ENCODE results near the gene HGS. TPM values are rescaled to one million over a fixed set of nuclear protein-coding genes. Genes with fewer than 3 reads are reported as not detected.

The HGS gene
- total and polyA plus RNA-seq, 12 donors, result 33.1 to 102 (median 39.3) TPM

DNA sequence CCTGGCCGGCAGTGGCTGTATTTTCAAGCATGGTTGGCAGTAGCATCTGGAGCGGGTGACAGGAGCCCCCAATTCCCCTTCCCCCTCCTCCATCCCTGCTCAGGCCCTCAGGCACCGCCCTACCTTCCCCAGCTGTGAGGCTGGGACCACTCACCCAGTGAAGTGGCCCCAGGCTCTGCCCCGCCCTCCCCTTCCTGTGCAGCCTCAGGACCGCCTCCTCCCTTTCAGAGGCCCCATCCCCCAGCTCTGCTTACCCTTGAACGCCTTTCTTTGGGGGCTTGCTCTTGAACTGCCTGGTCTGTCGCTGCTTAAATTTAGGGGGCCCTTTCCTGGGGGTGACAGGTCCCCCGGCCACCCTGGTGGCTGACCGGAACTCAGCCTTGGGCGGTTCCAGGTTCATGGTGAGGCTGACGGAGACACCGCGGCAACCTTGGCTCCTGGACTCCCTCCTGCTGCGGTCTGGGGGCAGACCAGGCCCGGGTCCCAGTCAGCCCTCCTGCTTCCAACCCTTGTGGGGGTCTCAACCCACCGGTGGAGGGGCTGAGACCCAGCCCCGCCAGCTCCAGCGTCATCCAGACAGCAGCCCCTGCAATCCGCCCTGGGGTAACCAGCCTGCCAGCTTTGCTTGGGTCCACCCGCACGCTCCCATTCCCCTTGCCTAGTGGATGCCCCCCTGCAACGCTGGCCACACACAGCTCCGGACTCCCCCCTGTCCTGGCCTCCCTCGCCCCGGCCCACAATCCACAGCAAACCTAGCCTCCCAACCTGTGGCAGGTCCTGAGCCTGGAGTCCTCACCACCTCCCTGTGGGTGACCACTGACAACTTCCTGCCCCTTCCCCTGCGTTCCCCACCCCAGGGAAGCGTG, 30.7 kb upstream of the HGS start:
- H3K27me3 ChIP-seq, result peaks cover 0 to 58% (median 45%) of the 10 kb centered on the region in 7 donors

GRCh38 chr17:81655378-81656117, 28.3 kb upstream of the HGS start:
- peaks cover 0 to 34% (median 21%) of the 10 kb centered on the region in 7 donors for H3K27me3 ChIP-seq
- WGBS, 2 donors, result 72 to 77% methylated on average over 18 of the region's 18 CpGs
- intact Hi-C loops (cut with DNase I), result no loop called here
- ATAC-seq (peak in 2 of 8 donors; percentile 7 to 17), DNase-seq (no peak)
- no peaks in the 10 kb centered on the region for H3K9me3 ChIP-seq
- H3K4me3 ChIP-seq, result no peak overlapping the region
- no peaks in the 10 kb centered on the region for H3K36me3 ChIP-seq
- H3K4me1 ChIP-seq, result peaks cover 0 to 24% (median 0%) of the 10 kb centered on the region in 9 donors
- no peak overlapping the region for H3K27ac ChIP-seq
- TF ChIP-seq, protein P1, sequence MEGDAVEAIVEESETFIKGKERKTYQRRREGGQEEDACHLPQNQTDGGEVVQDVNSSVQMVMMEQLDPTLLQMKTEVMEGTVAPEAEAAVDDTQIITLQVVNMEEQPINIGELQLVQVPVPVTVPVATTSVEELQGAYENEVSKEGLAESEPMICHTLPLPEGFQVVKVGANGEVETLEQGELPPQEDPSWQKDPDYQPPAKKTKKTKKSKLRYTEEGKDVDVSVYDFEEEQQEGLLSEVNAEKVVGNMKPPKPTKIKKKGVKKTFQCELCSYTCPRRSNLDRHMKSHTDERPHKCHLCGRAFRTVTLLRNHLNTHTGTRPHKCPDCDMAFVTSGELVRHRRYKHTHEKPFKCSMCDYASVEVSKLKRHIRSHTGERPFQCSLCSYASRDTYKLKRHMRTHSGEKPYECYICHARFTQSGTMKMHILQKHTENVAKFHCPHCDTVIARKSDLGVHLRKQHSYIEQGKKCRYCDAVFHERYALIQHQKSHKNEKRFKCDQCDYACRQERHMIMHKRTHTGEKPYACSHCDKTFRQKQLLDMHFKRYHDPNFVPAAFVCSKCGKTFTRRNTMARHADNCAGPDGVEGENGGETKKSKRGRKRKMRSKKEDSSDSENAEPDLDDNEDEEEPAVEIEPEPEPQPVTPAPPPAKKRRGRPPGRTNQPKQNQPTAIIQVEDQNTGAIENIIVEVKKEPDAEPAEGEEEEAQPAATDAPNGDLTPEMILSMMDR (IDR thresholded peaks at IDR 0.05), result no peak

More for the DNA sequence above, 30.7 kb upstream of the HGS start:
- intact Hi-C loops (cut with DNase I), result no loop called here
- peak overlapping the region in 2 of 10 donors; percentile 5 to 40 for H3K4me3 ChIP-seq
- no peak for DNase-seq
- peaks cover 0 to 5% (median 0%) of the 10 kb centered on the region in 11 donors for H3K9me3 ChIP-seq
- 40 to 42% methylated on average over 27 of the region's 27 CpGs for WGBS, 2 donors
- H3K27ac ChIP-seq, result no peak overlapping the region
- H3K4me1 ChIP-seq, result peaks cover 0 to 27% (median 0%) of the 10 kb centered on the region in 9 donors
- H3K36me3 ChIP-seq, result no peaks in the 10 kb centered on the region
- TF ChIP-seq, protein P1 (IDR thresholded peaks at IDR 0.05), result no peak
- ATAC-seq, result no peak

- Histone ChIP-seq H3K27me3 (peaks cover 0 to 29% (median 14%) of the 10 kb centered on the region in 7 donors), H3K9me3 (no peaks in the 10 kb centered on the region), H3K36me3 (no peaks in the 10 kb centered on the region), H3K4me1 (peaks cover 0 to 24% (median 0%) of the 10 kb centered on the region in 9 donors), H3K4me3 (no peak within 1 kb of the TSS), H3K27ac (no peak within 1 kb of the TSS)
- TF ChIP-seq, protein P1 (IDR thresholded peaks at IDR 0.05), result no peak
- 78 to 79% methylated on average over 14 to 15 of the region's 15 CpGs for WGBS, 2 donors
- DNase-seq, result no peak
- ATAC-seq, result peak in 2 of 8 donors; percentile 21 to 22
- intact Hi-C loops (cut with DNase I), result no loop called here
Observed at GRCh38 chr17:81656118-81656743, 27.6 kb upstream of the HGS start, which contains the start of gene PDE6G. PDE6G (minus strand) TSS chr17:81656542; CDS start chr17:81653305, 3,237 bp downstream.

- intact Hi-C loops (cut with DNase I), result no loop called here
- ATAC-seq (peak in 5 of 8 donors; percentile 26 to 48 (median 35)), DNase-seq (no peak)
- H3K4me1 ChIP-seq, result peaks cover 0 to 24% (median 0%) of the 10 kb centered on the region in 9 donors
- H3K36me3 ChIP-seq, result no peaks in the 10 kb centered on the region
- H3K9me3 ChIP-seq, result no peaks in the 10 kb centered on the region
- WGBS, 2 donors, result 43 to 54% methylated on average over 4 of the region's 4 CpGs
- no peak overlapping the region for H3K4me3 ChIP-seq
- H3K27me3 ChIP-seq, result peaks cover 0 to 23% (median 14%) of the 10 kb centered on the region in 7 donors
- TF ChIP-seq, protein P1 (IDR thresholded peaks at IDR 0.05), result no peak
- H3K27ac ChIP-seq, result no peak overlapping the region
Observed at GRCh38 chr17:81656835-81657234, 27.0 kb upstream of the HGS start.
